Fibroblast of pulmonary artery (primary cell): ENCODE measurements around the gene SMAD3.

Source experiments
- DNase-seq: peaks from one replicate; pipeline ENCODE4 v3.0.0-alpha.2; 2010; ENCODE audit warnings: low read depth
- H3K4me3 ChIP-seq: replicated peaks from 2 replicates; pipeline ENCODE4 v1.5.1; 2011; ENCODE audit warnings: low read depth, mild to moderate bottlenecking, control low read depth, low read length, moderate library complexity
- TF ChIP-seq, protein P1 (sequence below): IDR thresholded peaks from 2 replicates; pipeline ENCODE4 v1.5.1; 2011; ENCODE audit warnings: mild to moderate bottlenecking, control low read depth, low read length, inconsistent platforms; ENCODE audit errors: missing control alignments

The SMAD3 gene

DNA sequence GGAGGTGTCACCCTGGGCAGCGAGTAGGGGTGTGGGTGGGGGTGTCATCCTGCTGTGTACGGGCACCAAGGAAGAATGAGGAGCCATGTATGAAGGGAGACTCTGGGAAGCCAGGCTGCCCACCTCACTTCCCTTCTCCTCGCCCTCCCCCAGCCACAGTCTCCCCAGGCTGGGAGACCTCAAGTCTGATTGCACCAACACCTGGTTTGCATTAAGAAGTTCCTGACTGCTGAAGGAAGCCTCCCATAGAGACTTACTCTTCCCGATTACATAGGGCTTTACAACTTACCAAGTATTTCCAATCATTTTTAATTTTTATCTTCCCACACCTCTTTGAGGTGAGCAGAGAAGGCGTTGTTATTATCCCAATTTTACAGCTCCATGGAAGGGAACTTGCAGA is 29.5 kb upstream of the SMAD3 start:
- TF ChIP-seq, protein P1, sequence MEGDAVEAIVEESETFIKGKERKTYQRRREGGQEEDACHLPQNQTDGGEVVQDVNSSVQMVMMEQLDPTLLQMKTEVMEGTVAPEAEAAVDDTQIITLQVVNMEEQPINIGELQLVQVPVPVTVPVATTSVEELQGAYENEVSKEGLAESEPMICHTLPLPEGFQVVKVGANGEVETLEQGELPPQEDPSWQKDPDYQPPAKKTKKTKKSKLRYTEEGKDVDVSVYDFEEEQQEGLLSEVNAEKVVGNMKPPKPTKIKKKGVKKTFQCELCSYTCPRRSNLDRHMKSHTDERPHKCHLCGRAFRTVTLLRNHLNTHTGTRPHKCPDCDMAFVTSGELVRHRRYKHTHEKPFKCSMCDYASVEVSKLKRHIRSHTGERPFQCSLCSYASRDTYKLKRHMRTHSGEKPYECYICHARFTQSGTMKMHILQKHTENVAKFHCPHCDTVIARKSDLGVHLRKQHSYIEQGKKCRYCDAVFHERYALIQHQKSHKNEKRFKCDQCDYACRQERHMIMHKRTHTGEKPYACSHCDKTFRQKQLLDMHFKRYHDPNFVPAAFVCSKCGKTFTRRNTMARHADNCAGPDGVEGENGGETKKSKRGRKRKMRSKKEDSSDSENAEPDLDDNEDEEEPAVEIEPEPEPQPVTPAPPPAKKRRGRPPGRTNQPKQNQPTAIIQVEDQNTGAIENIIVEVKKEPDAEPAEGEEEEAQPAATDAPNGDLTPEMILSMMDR = no peak
- DNase-seq = no peak
- no peak overlapping the region for H3K4me3 ChIP-seq

DNA sequence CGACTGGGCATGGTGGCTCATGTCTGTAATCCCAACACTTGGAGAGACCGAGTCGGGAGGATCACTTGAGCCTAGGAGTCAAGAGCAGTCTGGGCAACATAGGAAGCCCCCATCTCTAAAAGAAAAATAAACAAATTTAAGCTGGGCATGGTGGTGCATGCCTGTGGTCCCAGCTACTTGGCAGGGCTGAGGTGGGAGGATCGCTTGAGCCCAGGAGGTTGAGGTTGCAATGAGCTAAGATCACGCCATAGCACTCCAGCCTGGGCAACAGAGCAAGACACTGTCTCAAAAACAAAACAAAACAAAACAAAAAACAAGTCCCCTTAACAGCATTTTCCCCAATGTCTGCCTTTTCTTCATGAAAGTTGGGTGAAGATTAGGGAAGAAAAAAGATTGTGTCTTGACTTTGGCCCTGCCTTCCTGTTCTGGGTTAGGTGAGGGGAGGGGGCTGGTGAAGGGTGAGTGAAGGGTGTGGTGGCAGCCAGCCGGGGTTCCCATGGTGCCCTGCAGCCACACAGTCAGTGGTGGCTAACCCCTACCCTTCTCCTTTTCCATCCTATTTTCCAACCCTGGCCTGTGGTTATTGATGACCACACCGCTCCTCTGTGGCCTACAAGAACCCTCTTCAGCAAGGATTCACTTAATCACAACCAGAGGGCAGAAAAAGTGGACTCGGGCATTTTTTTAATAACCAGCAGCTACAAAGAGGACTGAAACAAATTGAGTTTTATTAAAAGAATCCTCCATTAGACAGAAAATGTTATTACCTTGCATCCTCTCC is 28.4 kb upstream of the SMAD3 start:
- no peak overlapping the region for H3K4me3 ChIP-seq
- no peak for DNase-seq
- TF ChIP-seq, protein P1 = no peak

GRCh38 chr15:67037694-67038093 is 27.7 kb upstream of the SMAD3 start:
- DNase-seq = no peak
- TF ChIP-seq, protein P1 = no peak
- no peak overlapping the region for H3K4me3 ChIP-seq

GRCh38 chr15:67038736-67039135 is 26.7 kb upstream of the SMAD3 start:
- TF ChIP-seq, protein P1 = no peak
- H3K4me3 ChIP-seq = no peak overlapping the region
- DNase-seq = no peak

- H3K4me3 ChIP-seq = no peak overlapping the region
- TF ChIP-seq, protein P1 = no peak
- DNase-seq = no peak
Observed at GRCh38 chr15:67039384-67040075, 25.9 kb upstream of the SMAD3 start.

DNA sequence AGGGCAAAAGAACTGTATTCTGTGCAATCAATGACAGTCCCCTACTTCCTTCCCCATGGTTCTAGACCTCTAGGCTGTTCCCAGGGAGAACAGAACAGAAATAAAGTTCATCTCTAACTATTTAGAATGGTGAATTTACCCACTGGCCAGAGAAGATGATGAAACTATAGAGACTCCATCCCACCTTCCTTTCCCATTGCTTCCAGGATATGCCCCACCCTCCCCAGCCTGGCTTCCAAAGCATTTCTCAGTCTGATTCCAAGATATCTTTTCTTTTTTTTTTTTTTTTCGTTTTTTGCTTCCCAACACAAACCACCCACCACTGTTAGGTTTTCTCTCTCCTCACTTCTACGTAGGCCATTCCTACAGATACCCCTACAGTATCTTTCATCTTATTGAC is 25.1 kb upstream of the SMAD3 start:
- TF ChIP-seq, protein P1 = no peak
- no peak for DNase-seq
- no peak overlapping the region for H3K4me3 ChIP-seq
